Natural killer cell (primary cell): ENCODE results near the gene ZSCAN26. TPM values are rescaled to one million over a fixed set of nuclear protein-coding genes. Genes with fewer than 3 reads are reported as not detected.
A peak's percentile ranks its signal among the peaks of the same experiment; 100 is the strongest.

ENCODE experiments used
- ATAC-seq, 3 donors: fragments of 150-1000 bp in 2 of 3; fragments of 200-7000 bp in 1 of 3; cut with Tn5 transposase; 1 replicate in 1 of 3; 2 replicates in 2 of 3; pipeline ENCODE4 v1.10.0; 2021; ENCODE audit warnings: mild to moderate bottlenecking in 2 of 3, moderate library complexity in 2 of 3
- DNase-seq, 2 donors: peaks; one replicate each; pipeline versions ENCODE4 v3.0.0 to v3.0.0-alpha.2; 2013 to 2021; ENCODE audit warnings: mixed read lengths in 1 of 2
- H3K27ac ChIP-seq: one replicate; pipeline ENCODE4 v1.5.1; 2013; ENCODE audit warnings: mild to moderate bottlenecking, low read length
- H3K27me3 ChIP-seq: one replicate; pipeline ENCODE4 v1.6.1; 2013; ENCODE audit warnings: low read length; ENCODE audit not compliant: control insufficient read depth, insufficient read depth
- H3K36me3 ChIP-seq: one replicate; pipeline ENCODE4 v1.6.1; 2013; ENCODE audit warnings: low read length; ENCODE audit not compliant: control insufficient read depth, insufficient read depth
- H3K4me1 ChIP-seq: one replicate; pipeline ENCODE4 v1.6.1; 2013; ENCODE audit warnings: low read length; ENCODE audit not compliant: control insufficient read depth, insufficient read depth
- H3K4me3 ChIP-seq: one replicate; pipeline ENCODE4 v1.5.1; 2013; ENCODE audit warnings: low read length
- H3K9me3 ChIP-seq: one replicate; pipeline ENCODE4 v1.6.1; 2013; ENCODE audit warnings: low read length; ENCODE audit not compliant: control insufficient read depth, insufficient read depth
- H3K27ac Mint-ChIP-seq, 2 donors: one replicate each; pipeline ENCODE4 v1.8.0; 2022; ENCODE audit warnings: mild to moderate bottlenecking in 2 of 2, mixed read lengths in 2 of 2, moderate library complexity in 1 of 2
- H3K27me3 Mint-ChIP-seq, 2 donors: one replicate each; pipeline ENCODE4 v1.8.0; 2022; ENCODE audit warnings: low read depth in 2 of 2, mixed read lengths in 2 of 2
- H3K36me3 Mint-ChIP-seq: one replicate; pipeline ENCODE4 v1.8.0; 2022; ENCODE audit warnings: mixed read lengths
- H3K4me1 Mint-ChIP-seq, 2 donors: one replicate each; pipeline ENCODE4 v1.8.0; 2022; ENCODE audit warnings: mixed read lengths in 2 of 2
- H3K4me3 Mint-ChIP-seq: one replicate; pipeline ENCODE4 v1.8.0; 2022; ENCODE audit warnings: mild to moderate bottlenecking, moderate library complexity, mixed read lengths
- H3K9me3 Mint-ChIP-seq, 2 donors: one replicate each; pipeline ENCODE4 v1.8.0; 2022; ENCODE audit warnings: mixed read lengths in 2 of 2
- WGBS: methylation state at CpG from one replicate; pipeline ENCODE4 v1.1.7; 2013; ENCODE audit warnings: missing lambda C conversion rate; ENCODE audit not compliant: insufficient coverage; 5-methylcytosine and 5-hydroxymethylcytosine counted together
- intact Hi-C: fragments of 100-400 bp; cut with micrococcal nuclease; formaldehyde crosslinking; loops from one replicate; pipeline ENCODE4 v1.14.2; 2022
- total RNA-seq, 4 donors: library from RNA; stranded (reverse); fragments of 120-200 nt in 1 of 4; gene quantifications; one replicate each; pipeline versions ENCODE4 v1.2.3 to v1.2.4, GENCODE V29; 2013 to 2022
- TF ChIP-seq, protein P1 (sequence below): fragments of 200-600 bp; IDR thresholded peaks from one replicate; pipeline ENCODE4 v1.8.0; 2022; ENCODE audit warnings: antibody characterized with exemption

Gene ZSCAN26
- total RNA-seq, 3 donors from 2014 or later (not counting 1 experiment from before 2014, with no cell fraction given) = 13.7 to 24.4 (median 15.4) TPM

GRCh38 chr6:28240471-28240870 lies 26.5 kb upstream of the ZSCAN26 start:
- no CpG with 5 or more reads among the region's 1 CpG for WGBS

DNA sequence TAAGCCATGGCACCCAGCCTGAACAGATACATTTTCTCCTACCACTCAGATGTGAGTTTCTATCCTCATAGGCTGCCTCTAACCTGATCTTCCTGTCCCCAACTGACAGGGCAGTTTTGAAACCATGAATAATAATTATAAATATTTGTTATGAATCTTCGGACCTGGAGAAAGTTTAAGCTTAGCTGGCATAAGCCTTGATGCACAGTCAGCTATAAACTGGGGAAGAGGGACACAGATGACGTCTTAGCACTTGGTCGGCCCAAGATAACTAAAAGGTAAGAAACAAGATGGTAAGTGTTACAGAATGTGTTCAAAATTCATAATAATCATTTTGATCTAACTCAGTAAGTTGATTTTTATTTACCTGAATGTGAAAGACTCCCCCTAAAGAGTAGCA lies 23.0 kb upstream of the ZSCAN26 start:
- Mint-ChIP-seq H3K4me3 (no peak overlapping the region), H3K36me3 (peaks cover 47% of the 10 kb centered on the region), H3K27me3 (no peaks in the 10 kb centered on the region), H3K27ac (no peak overlapping the region), H3K4me1 (peaks cover 22 to 37% of the 10 kb centered on the region in 2 donors), H3K9me3 (no peaks in the 10 kb centered on the region)
- no peak for ATAC-seq
- WGBS = 96% methylated on average over 2 of the region's 3 CpGs
- no peak overlapping the region for H3K27ac ChIP-seq
- intact Hi-C loops = no loop called here
- H3K4me3 ChIP-seq = no peak overlapping the region
- H3K27me3 ChIP-seq = no peaks in the 10 kb centered on the region
- no peaks in the 10 kb centered on the region for H3K4me1 ChIP-seq
- H3K9me3 ChIP-seq = no peaks in the 10 kb centered on the region
- peaks cover 36% of the 10 kb centered on the region for H3K36me3 ChIP-seq
- TF ChIP-seq, protein P1, sequence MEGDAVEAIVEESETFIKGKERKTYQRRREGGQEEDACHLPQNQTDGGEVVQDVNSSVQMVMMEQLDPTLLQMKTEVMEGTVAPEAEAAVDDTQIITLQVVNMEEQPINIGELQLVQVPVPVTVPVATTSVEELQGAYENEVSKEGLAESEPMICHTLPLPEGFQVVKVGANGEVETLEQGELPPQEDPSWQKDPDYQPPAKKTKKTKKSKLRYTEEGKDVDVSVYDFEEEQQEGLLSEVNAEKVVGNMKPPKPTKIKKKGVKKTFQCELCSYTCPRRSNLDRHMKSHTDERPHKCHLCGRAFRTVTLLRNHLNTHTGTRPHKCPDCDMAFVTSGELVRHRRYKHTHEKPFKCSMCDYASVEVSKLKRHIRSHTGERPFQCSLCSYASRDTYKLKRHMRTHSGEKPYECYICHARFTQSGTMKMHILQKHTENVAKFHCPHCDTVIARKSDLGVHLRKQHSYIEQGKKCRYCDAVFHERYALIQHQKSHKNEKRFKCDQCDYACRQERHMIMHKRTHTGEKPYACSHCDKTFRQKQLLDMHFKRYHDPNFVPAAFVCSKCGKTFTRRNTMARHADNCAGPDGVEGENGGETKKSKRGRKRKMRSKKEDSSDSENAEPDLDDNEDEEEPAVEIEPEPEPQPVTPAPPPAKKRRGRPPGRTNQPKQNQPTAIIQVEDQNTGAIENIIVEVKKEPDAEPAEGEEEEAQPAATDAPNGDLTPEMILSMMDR = no peak
- DNase-seq = no peak

More at GRCh38 chr6:28240471-28240870, 26.5 kb upstream of the ZSCAN26 start:
- intact Hi-C loops = no loop called here
- TF ChIP-seq, protein P1 = no peak
- Mint-ChIP-seq H3K27ac (no peak overlapping the region), H3K4me3 (no peak overlapping the region), H3K27me3 (no peaks in the 10 kb centered on the region), H3K36me3 (peaks cover 20% of the 10 kb centered on the region), H3K4me1 (peaks cover 10 to 19% of the 10 kb centered on the region in 2 donors), H3K9me3 (no peaks in the 10 kb centered on the region)
- DNase-seq = no peak
- no peak for ATAC-seq
- peaks cover 15% of the 10 kb centered on the region for H3K36me3 ChIP-seq
- no peaks in the 10 kb centered on the region for H3K9me3 ChIP-seq
- H3K4me3 ChIP-seq = no peak overlapping the region
- H3K4me1 ChIP-seq = no peaks in the 10 kb centered on the region
- no peak overlapping the region for H3K27ac ChIP-seq
- no peaks in the 10 kb centered on the region for H3K27me3 ChIP-seq

GRCh38 chr6:28245206-28245941 lies 21.6 kb upstream of the ZSCAN26 start:
- no peaks in the 10 kb centered on the region for H3K9me3 ChIP-seq
- H3K27ac Mint-ChIP-seq = peak overlapping the region in 1 of 2 donors; percentile 43
- no peaks in the 10 kb centered on the region for H3K4me1 ChIP-seq
- H3K27ac ChIP-seq = no peak overlapping the region
- peaks cover 39% of the 10 kb centered on the region for H3K36me3 ChIP-seq
- H3K4me1 Mint-ChIP-seq = peaks cover 22 to 41% of the 10 kb centered on the region in 2 donors
- intact Hi-C loops = no loop called here
- no peaks in the 10 kb centered on the region for H3K27me3 ChIP-seq
- WGBS = 81% methylated on average over 6 of the region's 6 CpGs
- H3K4me3 Mint-ChIP-seq = no peak overlapping the region
- no peaks in the 10 kb centered on the region for H3K27me3 Mint-ChIP-seq
- TF ChIP-seq, protein P1 = no peak
- H3K4me3 ChIP-seq = no peak overlapping the region
- ATAC-seq (peak in 2 of 3 donors; percentile 53 to 72), DNase-seq (no peak)
- H3K36me3 Mint-ChIP-seq = peaks cover 47% of the 10 kb centered on the region
- no peaks in the 10 kb centered on the region for H3K9me3 Mint-ChIP-seq

DNA sequence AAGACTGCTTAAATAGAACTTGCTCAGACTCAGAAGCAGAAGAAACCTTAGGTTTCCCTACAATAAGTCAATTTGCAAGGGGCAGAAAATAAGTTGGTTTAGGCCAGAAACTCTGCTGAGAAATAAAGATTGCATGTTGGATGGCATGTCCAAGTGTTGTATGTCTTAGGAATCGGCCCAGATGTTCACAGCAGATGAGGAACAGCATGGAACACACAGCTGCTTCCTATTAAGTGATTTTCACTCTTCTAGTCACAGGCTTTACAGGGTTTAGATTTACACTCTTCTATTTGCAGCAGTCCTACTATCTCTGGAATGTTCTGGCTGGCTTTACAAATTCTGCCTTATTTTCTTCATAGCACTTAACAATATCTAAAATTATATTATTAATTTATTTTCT lies 18.0 kb upstream of the ZSCAN26 start:
- peaks cover 39% of the 10 kb centered on the region for H3K36me3 ChIP-seq
- peaks cover 47 to 62% of the 10 kb centered on the region in 2 donors for H3K4me1 Mint-ChIP-seq

More for the DNA sequence above, 18.0 kb upstream of the ZSCAN26 start:
- ATAC-seq = no peak
- Histone ChIP-seq H3K27me3 (no peaks in the 10 kb centered on the region), H3K4me1 (peaks cover 12% of the 10 kb centered on the region), H3K4me3 (no peak overlapping the region), H3K9me3 (no peaks in the 10 kb centered on the region), H3K27ac (no peak overlapping the region)
- intact Hi-C loops = no loop called here
- TF ChIP-seq, protein P1 = no peak
- DNase-seq = no peak
- Mint-ChIP-seq H3K27ac (no peak overlapping the region), H3K9me3 (peaks cover 0 to 3% of the 10 kb centered on the region in 2 donors), H3K4me3 (no peak overlapping the region), H3K27me3 (no peaks in the 10 kb centered on the region), H3K36me3 (peaks cover 40% of the 10 kb centered on the region)
- 69% methylated on average over 1 of the region's 1 CpG for WGBS
